ENCODE measurements around the gene MIA2. TPM values are rescaled to one million over a fixed set of nuclear protein-coding genes. Genes with fewer than 3 reads are reported as not detected.
A peak's percentile ranks its signal among the peaks of the same experiment; 100 is the strongest.
"Not testable (repeated sequence)": the region's sequence is repeated elsewhere in the genome, so short reads cannot be mapped to it uniquely, and the experiment has no call there.

The MIA2 gene
- total RNA-seq, 1 donor from 2014 or later: 41.2 TPM

GRCh38 chr14:39230416-39231035, 3.2 kb upstream of the MIA2 start:
- Histone ChIP-seq H3K4me3 (ENCODE audit: low read depth, low read length) (no peak overlapping the region), H3K36me3 (ENCODE audit: control insufficient read depth, insufficient read depth, low read length) (no peaks in the 10 kb centered on the region), H3K27me3 (ENCODE audit: control insufficient read depth, insufficient read depth, low read length) (no peaks in the 10 kb centered on the region)
- no peak for TF ChIP-seq CTCF (IDR thresholded peaks at IDR 0.05; ENCODE audit: insufficient read depth, low read length, poor library complexity, severe bottlenecking)
- DNase-seq (ENCODE audit: low read depth): no peak

GRCh38 chr14:39231751-39232553, 1.8 kb upstream of the MIA2 start:
- TF ChIP-seq CTCF (IDR thresholded peaks at IDR 0.05; ENCODE audit: insufficient read depth, low read length, poor library complexity, severe bottlenecking): peak; percentile 13
- DNase-seq (ENCODE audit: low read depth); H3K4me3 ChIP-seq (ENCODE audit: low read depth, low read length); H3K36me3 ChIP-seq (ENCODE audit: control insufficient read depth, insufficient read depth, low read length); H3K27me3 ChIP-seq (ENCODE audit: control insufficient read depth, insufficient read depth, low read length): not testable (repeated sequence)

GRCh38 chr14:39232554-39233415, 930 bp upstream of the MIA2 start:
- no peaks in the 10 kb centered on the region for H3K27me3 ChIP-seq (ENCODE audit: control insufficient read depth, insufficient read depth, low read length)
- no peaks in the 10 kb centered on the region for H3K36me3 ChIP-seq (ENCODE audit: control insufficient read depth, insufficient read depth, low read length)
- no peak for TF ChIP-seq CTCF (IDR thresholded peaks at IDR 0.05; ENCODE audit: insufficient read depth, low read length, poor library complexity, severe bottlenecking)
- H3K4me3 ChIP-seq (ENCODE audit: low read depth, low read length): no peak overlapping the region
- no peak for DNase-seq (ENCODE audit: low read depth)

- H3K4me3 ChIP-seq (ENCODE audit: low read depth, low read length); H3K36me3 ChIP-seq (ENCODE audit: control insufficient read depth, insufficient read depth, low read length); H3K27me3 ChIP-seq (ENCODE audit: control insufficient read depth, insufficient read depth, low read length); DNase-seq (ENCODE audit: low read depth): not testable (repeated sequence)
Measured at GRCh38 chr14:39234986-39235385, 1.3 kb downstream of the MIA2 start.

GRCh38 chr14:39235466-39235865, 1.8 kb downstream of the MIA2 start:
- H3K36me3 ChIP-seq (ENCODE audit: control insufficient read depth, insufficient read depth, low read length); DNase-seq (ENCODE audit: low read depth); H3K27me3 ChIP-seq (ENCODE audit: control insufficient read depth, insufficient read depth, low read length); H3K4me3 ChIP-seq (ENCODE audit: low read depth, low read length): not testable (repeated sequence)

- no peak for DNase-seq (ENCODE audit: low read depth)
Measured at GRCh38 chr14:39240769-39241168, 7.1 kb downstream of the MIA2 start.

More at GRCh38 chr14:39240769-39241168, 7.1 kb downstream of the MIA2 start:
- no peak for TF ChIP-seq CTCF (IDR thresholded peaks at IDR 0.05; ENCODE audit: insufficient read depth, low read length, poor library complexity, severe bottlenecking)
- Histone ChIP-seq H3K36me3 (ENCODE audit: control insufficient read depth, insufficient read depth, low read length) (no peaks in the 10 kb centered on the region), H3K27me3 (ENCODE audit: control insufficient read depth, insufficient read depth, low read length) (no peaks in the 10 kb centered on the region), H3K4me3 (ENCODE audit: low read depth, low read length) (no peak overlapping the region)
